ENCODE results near the gene RFX3.

RFX3 gene

GRCh38 chr9:3571500-3571899 lies 45.7 kb upstream of the RFX3 start:
- Histone ChIP-seq H3K27ac (ENCODE audit: extremely low read depth, low read depth, low read length) (no peak overlapping the region), H3K4me3 (ENCODE audit: low read depth, low read length) (no peak overlapping the region), H3K36me3 (ENCODE audit: control insufficient read depth in 2 of 2, insufficient read depth in 1 of 2, low read length in 2 of 2) (no peaks in the 10 kb centered on the region), H3K9me3 (ENCODE audit: control insufficient read depth, insufficient read depth, low read depth, low read length) (no peaks in the 10 kb centered on the region), H3K4me1 (ENCODE audit: control insufficient read depth, insufficient read depth, low read length) (no peaks in the 10 kb centered on the region)
- ChIA-PET POLR2A (interaction anchor here (0.6 kb wide), 1 partner anchor 45 kb away, joined by 3 read pairs; no protein-coding TSS in a partner anchor), CTCF (no interaction called here)
- TF ChIP-seq ZFHX2 (tag by site-specific recombination; conservative IDR thresholded peaks at IDR 0.05) (no peak), ZEB2 (tag by site-specific recombination; IDR thresholded peaks at IDR 0.05) (no peak), ZFP41 (tag by site-specific recombination; IDR thresholded peaks at IDR 0.05; ENCODE audit: borderline replicate concordance) (no peak), ZNF660 (tag by site-specific recombination; IDR thresholded peaks at IDR 0.05) (no peak), ZNF211 (tag by site-specific recombination; IDR thresholded peaks at IDR 0.05; ENCODE audit: low read depth) (no peak), OVOL3 (tag by site-specific recombination; IDR thresholded peaks at IDR 0.05) (no peak), PRDM1 (tag by site-specific recombination; IDR thresholded peaks at IDR 0.05) (no peak), ZNF362 (tag by site-specific recombination; IDR thresholded peaks at IDR 0.05) (no peak), ZNF585B (tag by site-specific recombination; IDR thresholded peaks at IDR 0.05) (no peak), AEBP2 (tag by site-specific recombination; IDR thresholded peaks at IDR 0.05; ENCODE audit: borderline replicate concordance) (no peak), ZSCAN4 (tag by site-specific recombination; IDR thresholded peaks at IDR 0.05) (no peak)

- H3K27ac ChIP-seq (ENCODE audit: extremely low read depth, low read depth, low read length): no peak overlapping the region
- no peak for TF ChIP-seq MEIS1 (CRISPR knock-in tag; IDR thresholded peaks at IDR 0.05; ENCODE audit: borderline replicate concordance)
- no peak for TF ChIP-seq ZFHX2 (tag by site-specific recombination; conservative IDR thresholded peaks at IDR 0.05)
- TF ChIP-seq ZNF600 (tag by site-specific recombination; IDR thresholded peaks at IDR 0.05): no peak
- TF ChIP-seq KLF1 (tag by site-specific recombination; IDR thresholded peaks at IDR 0.05): no peak
- TF ChIP-seq EGR2 (tag by site-specific recombination; IDR thresholded peaks at IDR 0.05; ENCODE audit: low read depth): no peak
- no peak for TF ChIP-seq REPIN1 (tag by site-specific recombination; IDR thresholded peaks at IDR 0.05; ENCODE audit: low read depth)
- TF ChIP-seq ZNF654 (tag by site-specific recombination; IDR thresholded peaks at IDR 0.05; ENCODE audit: low read depth): no peak
- TF ChIP-seq ZNF585B (tag by site-specific recombination; IDR thresholded peaks at IDR 0.05): no peak
- no peak for TF ChIP-seq ZBTB11 (tag by site-specific recombination; conservative IDR thresholded peaks at IDR 0.05; ENCODE audit: low read depth)
- TF ChIP-seq ZBTB6 (tag by site-specific recombination; IDR thresholded peaks at IDR 0.05): no peak
- TF ChIP-seq GLIS1 (tag by site-specific recombination; IDR thresholded peaks at IDR 0.05): no peak
- TF ChIP-seq ZNF580 (tag by site-specific recombination; IDR thresholded peaks at IDR 0.05): no peak
- no peak for TF ChIP-seq HOXA7 (CRISPR knock-in tag; IDR thresholded peaks at IDR 0.05; ENCODE audit: borderline replicate concordance)
- no peak for TF ChIP-seq ZBTB17 (tag by site-specific recombination; IDR thresholded peaks at IDR 0.05)
- no peak for TF ChIP-seq ZNF626 (tag by site-specific recombination; IDR thresholded peaks at IDR 0.05)
- ChIA-PET CTCF (interaction anchor here (0.7 kb wide), 1 partner anchor 120 kb away, joined by 3 read pairs; no protein-coding TSS in a partner anchor), POLR2A (no interaction called here)
- H3K9me3 ChIP-seq (ENCODE audit: control insufficient read depth, insufficient read depth, low read depth, low read length): no peaks in the 10 kb centered on the region
- no peak overlapping the region for H3K4me3 ChIP-seq (ENCODE audit: low read depth, low read length)
- H3K36me3 ChIP-seq (ENCODE audit: control insufficient read depth in 2 of 2, insufficient read depth in 1 of 2, low read length in 2 of 2): no peaks in the 10 kb centered on the region
- no peaks in the 10 kb centered on the region for H3K4me1 ChIP-seq (ENCODE audit: control insufficient read depth, insufficient read depth, low read length)
These were observed 43.7 kb upstream of the RFX3 start for GRCh38 chr9:3569529-3569928.
